ENCODE measurements around the gene PHKG2.

PHKG2 gene

GRCh38 chr16:30711712-30712111 is 36.5 kb upstream of the PHKG2 start:
- Histone ChIP-seq H3K79me2 (ENCODE audit: insufficient read depth, low read depth) (peaks cover 13% of the 10 kb centered on the region; the same call in 1 of the 2 replicates), H3K27ac (no peak overlapping the region), H3K27me3 (ENCODE audit: insufficient read depth, low read depth) (no peaks in the 10 kb centered on the region), H3K4me2 (no peak overlapping the region), H3K4me3 (IDR thresholded peaks at IDR 0.05; ENCODE audit: insufficient read depth, low read depth, low read length) (no peak overlapping the region), H3K9ac (no peak overlapping the region), H4K20me1 (ENCODE audit: insufficient read depth) (0 out of 2 replicates have a peak, but pooled peaks cover 3% of the 10 kb centered on the region), H2AFZ (ENCODE audit: low read depth) (no peak overlapping the region), H3K36me3 (ENCODE audit: insufficient read depth) (peaks cover 47% of the 10 kb centered on the region; the same call in 1 of the 2 replicates), H3K4me1 (ENCODE audit: low read depth, poor library complexity, severe bottlenecking) (no peaks in the 10 kb centered on the region)
- TF ChIP-seq CTCF (conservative IDR thresholded peaks at IDR 0.05; ENCODE audit: low read depth, low read length), result no peak

GRCh38 chr16:30715750-30716445 is 32.3 kb upstream of the PHKG2 start:
- no peak for TF ChIP-seq CTCF (conservative IDR thresholded peaks at IDR 0.05; ENCODE audit: low read depth, low read length)
- H3K36me3 ChIP-seq (ENCODE audit: insufficient read depth), result peaks cover 56% of the 10 kb centered on the region; the same call in 1 of the 2 replicates
- H3K4me1 ChIP-seq (ENCODE audit: low read depth, poor library complexity, severe bottlenecking), result peaks cover 6% of the 10 kb centered on the region
- 0 out of 2 replicates have a peak, but pooled peaks cover 3% of the 10 kb centered on the region for H4K20me1 ChIP-seq (ENCODE audit: insufficient read depth)
- peaks cover 33% of the 10 kb centered on the region; the same call in 1 of the 2 replicates for H3K79me2 ChIP-seq (ENCODE audit: insufficient read depth, low read depth)
- no peak overlapping the region for H3K4me2 ChIP-seq
- H2AFZ ChIP-seq (ENCODE audit: low read depth), result no peak overlapping the region
- H3K9ac ChIP-seq, result no peak overlapping the region
- H3K4me3 ChIP-seq (IDR thresholded peaks at IDR 0.05; ENCODE audit: insufficient read depth, low read depth, low read length), result no peak overlapping the region
- H3K27ac ChIP-seq, result no peak overlapping the region
- H3K27me3 ChIP-seq (ENCODE audit: insufficient read depth, low read depth), result no peaks in the 10 kb centered on the region

GRCh38 chr16:30720086-30720485 is 28.1 kb upstream of the PHKG2 start:
- H3K4me3 ChIP-seq (IDR thresholded peaks at IDR 0.05; ENCODE audit: insufficient read depth, low read depth, low read length), result no peak overlapping the region
- no peak overlapping the region for H3K4me2 ChIP-seq
- H4K20me1 ChIP-seq (ENCODE audit: insufficient read depth), result 0 out of 2 replicates have a peak, but pooled peaks cover 3% of the 10 kb centered on the region
- H3K36me3 ChIP-seq (ENCODE audit: insufficient read depth), result peaks cover 57% of the 10 kb centered on the region; the same call in 1 of the 2 replicates
- H3K79me2 ChIP-seq (ENCODE audit: insufficient read depth, low read depth), result peaks cover 34% of the 10 kb centered on the region; the same call in 1 of the 2 replicates
- H3K27me3 ChIP-seq (ENCODE audit: insufficient read depth, low read depth), result no peaks in the 10 kb centered on the region
- H3K4me1 ChIP-seq (ENCODE audit: low read depth, poor library complexity, severe bottlenecking), result peaks cover 6% of the 10 kb centered on the region
- no peak overlapping the region for H3K27ac ChIP-seq
- H3K9ac ChIP-seq, result no peak overlapping the region
- H2AFZ ChIP-seq (ENCODE audit: low read depth), result no peak overlapping the region
- TF ChIP-seq CTCF (conservative IDR thresholded peaks at IDR 0.05; ENCODE audit: low read depth, low read length), result no peak

GRCh38 chr16:30720694-30721093 is 27.5 kb upstream of the PHKG2 start:
- TF ChIP-seq CTCF (conservative IDR thresholded peaks at IDR 0.05; ENCODE audit: low read depth, low read length), result no peak
- Histone ChIP-seq H3K36me3 (ENCODE audit: insufficient read depth) (peaks cover 55% of the 10 kb centered on the region; the same call in 1 of the 2 replicates), H3K9ac (no peak overlapping the region), H3K27ac (no peak overlapping the region), H3K4me3 (IDR thresholded peaks at IDR 0.05; ENCODE audit: insufficient read depth, low read depth, low read length) (no peak overlapping the region), H3K4me2 (no peak overlapping the region), H4K20me1 (ENCODE audit: insufficient read depth) (0 out of 2 replicates have a peak, but pooled peaks cover 3% of the 10 kb centered on the region), H3K27me3 (ENCODE audit: insufficient read depth, low read depth) (no peaks in the 10 kb centered on the region), H3K4me1 (ENCODE audit: low read depth, poor library complexity, severe bottlenecking) (peaks cover 12% of the 10 kb centered on the region), H2AFZ (ENCODE audit: low read depth) (no peak overlapping the region), H3K79me2 (ENCODE audit: insufficient read depth, low read depth) (peaks cover 34% of the 10 kb centered on the region; the same call in 1 of the 2 replicates)

Measured in KMS-11 (cell line).